Ishikawa (cell line): ENCODE measurements around the gene CDK5.

ENCODE experiments used
- CEBPB ChIP-seq: IDR thresholded peaks from 2 replicates; pipeline ENCODE4 v1.6.1; 2012
- CREB1 ChIP-seq: IDR thresholded peaks from 2 replicates; pipeline ENCODE4 v1.6.1; 2012; ENCODE audit warnings: low read depth
- EGR1 ChIP-seq: IDR thresholded peaks from 2 replicates; pipeline ENCODE4 v1.6.1; 2012
- EP300 ChIP-seq: IDR thresholded peaks from 2 replicates; pipeline ENCODE4 v1.6.1; 2012; ENCODE audit warnings: borderline replicate concordance
- FOXM1 ChIP-seq: IDR thresholded peaks from 2 replicates; pipeline ENCODE4 v1.6.1; 2012; ENCODE audit warnings: low read depth, borderline replicate concordance
- NFIC ChIP-seq: IDR thresholded peaks from 2 replicates; pipeline ENCODE4 v1.6.1; 2012
- RAD21 ChIP-seq: IDR thresholded peaks from 2 replicates; pipeline ENCODE4 v1.6.1; 2012; ENCODE audit warnings: low read depth
- TAF1 ChIP-seq: IDR thresholded peaks from 2 replicates; pipeline ENCODE4 v1.6.1; 2012; ENCODE audit warnings: low read depth, mild to moderate bottlenecking
- TCF12 ChIP-seq: IDR thresholded peaks from 2 replicates; pipeline ENCODE4 v1.6.1; 2012; ENCODE audit warnings: low read depth
- TEAD4 ChIP-seq: IDR thresholded peaks from 2 replicates; pipeline ENCODE4 v1.6.1; 2012
- YY1 ChIP-seq: IDR thresholded peaks from 2 replicates; pipeline ENCODE4 v1.6.1; 2012; ENCODE audit warnings: low read depth
- ZBTB7A ChIP-seq: IDR thresholded peaks from 2 replicates; pipeline ENCODE4 v1.6.1; 2012; ENCODE audit warnings: low read depth
- TF ChIP-seq, protein P1 (sequence below): IDR thresholded peaks from 2 replicates; pipeline ENCODE4 v1.6.1; 2012; ENCODE audit warnings: low read depth, mild to moderate bottlenecking
- TF ChIP-seq, protein P2 (sequence below): IDR thresholded peaks from 2 replicates; pipeline ENCODE4 v1.6.1; 2012
- TF ChIP-seq, protein P3 (sequence below): IDR thresholded peaks from 2 replicates; pipeline ENCODE4 v1.6.1; 2012

CDK5 gene

DNA sequence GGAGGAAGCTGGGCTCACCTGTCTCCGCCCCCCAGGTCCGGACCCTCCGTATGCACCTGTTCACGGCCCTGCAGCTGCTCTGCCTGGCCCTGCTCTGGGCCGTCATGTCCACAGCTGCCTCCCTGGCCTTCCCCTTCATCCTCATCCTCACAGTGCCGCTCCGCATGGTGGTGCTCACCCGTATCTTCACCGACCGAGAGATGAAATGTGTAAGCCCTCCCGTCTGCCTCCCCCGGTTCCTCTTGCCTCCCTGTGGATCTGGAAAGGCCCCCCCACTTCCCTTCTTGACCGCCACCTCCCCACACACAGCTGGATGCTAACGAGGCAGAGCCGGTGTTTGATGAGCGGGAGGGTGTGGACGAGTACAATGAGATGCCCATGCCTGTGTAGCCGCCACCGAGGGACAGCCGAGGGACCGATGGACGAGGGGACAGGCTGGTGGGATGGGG lies 18.3 kb upstream of the CDK5 start:
- TF ChIP-seq, protein P1, sequence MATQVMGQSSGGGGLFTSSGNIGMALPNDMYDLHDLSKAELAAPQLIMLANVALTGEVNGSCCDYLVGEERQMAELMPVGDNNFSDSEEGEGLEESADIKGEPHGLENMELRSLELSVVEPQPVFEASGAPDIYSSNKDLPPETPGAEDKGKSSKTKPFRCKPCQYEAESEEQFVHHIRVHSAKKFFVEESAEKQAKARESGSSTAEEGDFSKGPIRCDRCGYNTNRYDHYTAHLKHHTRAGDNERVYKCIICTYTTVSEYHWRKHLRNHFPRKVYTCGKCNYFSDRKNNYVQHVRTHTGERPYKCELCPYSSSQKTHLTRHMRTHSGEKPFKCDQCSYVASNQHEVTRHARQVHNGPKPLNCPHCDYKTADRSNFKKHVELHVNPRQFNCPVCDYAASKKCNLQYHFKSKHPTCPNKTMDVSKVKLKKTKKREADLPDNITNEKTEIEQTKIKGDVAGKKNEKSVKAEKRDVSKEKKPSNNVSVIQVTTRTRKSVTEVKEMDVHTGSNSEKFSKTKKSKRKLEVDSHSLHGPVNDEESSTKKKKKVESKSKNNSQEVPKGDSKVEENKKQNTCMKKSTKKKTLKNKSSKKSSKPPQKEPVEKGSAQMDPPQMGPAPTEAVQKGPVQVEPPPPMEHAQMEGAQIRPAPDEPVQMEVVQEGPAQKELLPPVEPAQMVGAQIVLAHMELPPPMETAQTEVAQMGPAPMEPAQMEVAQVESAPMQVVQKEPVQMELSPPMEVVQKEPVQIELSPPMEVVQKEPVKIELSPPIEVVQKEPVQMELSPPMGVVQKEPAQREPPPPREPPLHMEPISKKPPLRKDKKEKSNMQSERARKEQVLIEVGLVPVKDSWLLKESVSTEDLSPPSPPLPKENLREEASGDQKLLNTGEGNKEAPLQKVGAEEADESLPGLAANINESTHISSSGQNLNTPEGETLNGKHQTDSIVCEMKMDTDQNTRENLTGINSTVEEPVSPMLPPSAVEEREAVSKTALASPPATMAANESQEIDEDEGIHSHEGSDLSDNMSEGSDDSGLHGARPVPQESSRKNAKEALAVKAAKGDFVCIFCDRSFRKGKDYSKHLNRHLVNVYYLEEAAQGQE = no peak
- no peak for TF ChIP-seq TEAD4

DNA sequence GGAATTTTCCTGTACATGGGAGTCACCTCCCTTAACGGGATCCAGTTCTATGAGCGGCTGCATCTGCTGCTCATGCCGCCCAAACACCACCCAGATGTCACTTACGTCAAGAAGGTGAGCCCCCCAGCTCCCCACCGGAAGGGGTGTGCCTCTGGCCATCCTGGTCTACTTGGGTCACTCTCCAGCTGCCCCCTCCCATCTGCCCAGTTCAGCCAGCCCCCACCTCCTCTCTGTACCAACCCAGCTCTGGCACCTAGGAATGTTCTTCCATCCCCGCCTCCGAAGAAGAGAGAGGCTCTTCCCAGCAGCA lies 17.9 kb upstream of the CDK5 start:
- TF ChIP-seq NFIC = no peak
- no peak for TF ChIP-seq CREB1
- TF ChIP-seq TAF1 = no peak
- TF ChIP-seq ZBTB7A = no peak
- TF ChIP-seq EP300 = no peak
- TF ChIP-seq YY1 = no peak
- TF ChIP-seq, protein P1 = no peak
- TF ChIP-seq, protein P2, sequence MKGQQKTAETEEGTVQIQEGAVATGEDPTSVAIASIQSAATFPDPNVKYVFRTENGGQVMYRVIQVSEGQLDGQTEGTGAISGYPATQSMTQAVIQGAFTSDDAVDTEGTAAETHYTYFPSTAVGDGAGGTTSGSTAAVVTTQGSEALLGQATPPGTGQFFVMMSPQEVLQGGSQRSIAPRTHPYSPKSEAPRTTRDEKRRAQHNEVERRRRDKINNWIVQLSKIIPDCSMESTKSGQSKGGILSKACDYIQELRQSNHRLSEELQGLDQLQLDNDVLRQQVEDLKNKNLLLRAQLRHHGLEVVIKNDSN = no peak
- TF ChIP-seq TEAD4 = no peak
- TF ChIP-seq CEBPB = no peak
- TF ChIP-seq FOXM1 = no peak
- TF ChIP-seq RAD21 = no peak
- no peak for TF ChIP-seq TCF12
- TF ChIP-seq, protein P3, sequence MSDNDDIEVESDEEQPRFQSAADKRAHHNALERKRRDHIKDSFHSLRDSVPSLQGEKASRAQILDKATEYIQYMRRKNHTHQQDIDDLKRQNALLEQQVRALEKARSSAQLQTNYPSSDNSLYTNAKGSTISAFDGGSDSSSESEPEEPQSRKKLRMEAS = no peak
- TF ChIP-seq EGR1 = no peak

DNA sequence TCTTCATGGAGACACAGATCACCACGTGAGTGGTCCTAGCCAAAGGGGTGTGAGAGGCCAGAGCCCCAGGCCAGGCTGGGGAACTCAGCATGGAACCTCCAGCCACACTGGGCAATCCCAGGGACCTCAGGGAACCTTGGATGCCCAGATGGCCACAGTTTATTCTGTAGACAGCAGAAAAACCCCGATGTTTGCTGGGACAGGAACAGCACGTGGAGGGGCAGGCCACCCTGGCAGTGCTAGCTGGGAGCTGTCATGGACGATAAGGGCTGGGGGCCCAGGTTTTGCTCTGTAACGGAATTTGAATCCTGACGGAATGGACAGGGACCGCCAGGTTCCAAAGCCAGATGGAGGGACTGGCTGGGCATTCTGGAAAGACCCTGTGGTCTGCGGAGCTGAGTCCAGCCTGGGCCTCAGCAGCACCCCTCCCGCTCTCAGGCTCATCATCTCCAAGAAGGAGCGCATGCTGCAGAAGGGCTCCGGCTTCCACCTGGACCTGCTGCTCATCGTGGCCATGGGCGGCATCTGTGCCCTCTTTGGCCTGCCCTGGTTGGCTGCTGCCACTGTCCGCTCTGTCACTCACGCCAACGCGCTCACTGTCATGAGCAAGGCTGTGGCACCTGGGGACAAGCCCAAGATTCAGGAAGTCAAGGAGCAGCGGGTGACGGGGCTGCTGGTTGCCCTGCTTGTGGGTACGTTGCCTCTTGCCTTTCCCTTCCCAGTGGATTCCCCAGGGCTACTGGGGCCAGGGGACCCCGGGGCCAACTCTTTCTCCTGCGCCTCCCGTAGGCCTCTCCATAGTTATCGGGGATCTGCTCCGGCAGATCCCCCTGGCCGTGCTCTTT lies 17.3 kb upstream of the CDK5 start:
- TF ChIP-seq TEAD4 (no peak), EP300 (no peak), YY1 (no peak), RAD21 (no peak), TCF12 (no peak), CREB1 (no peak), FOXM1 (no peak), ZBTB7A (no peak), NFIC (no peak), EGR1 (no peak), TAF1 (no peak), CEBPB (no peak)
- TF ChIP-seq, protein P2 = no peak
- TF ChIP-seq, protein P1 = no peak
- TF ChIP-seq, protein P3 = no peak

DNA sequence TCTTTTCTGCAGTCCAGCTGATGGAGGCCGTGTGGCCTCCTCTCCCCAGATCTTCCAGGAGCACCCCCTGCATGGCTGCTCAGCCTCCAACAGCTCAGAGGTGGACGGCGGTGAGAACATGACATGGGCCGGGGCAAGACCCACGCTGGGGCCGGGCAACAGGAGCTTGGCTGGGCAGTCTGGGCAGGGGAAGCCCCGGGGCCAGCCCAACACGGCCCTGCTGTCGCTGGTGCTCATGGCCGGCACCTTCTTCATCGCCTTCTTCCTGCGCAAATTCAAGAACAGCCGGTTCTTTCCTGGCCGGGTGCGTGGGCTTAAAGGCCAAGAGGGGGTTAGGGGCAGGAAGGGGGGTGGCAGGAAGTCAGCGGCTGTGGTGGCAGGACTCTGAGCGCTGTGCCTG lies 16.3 kb upstream of the CDK5 start:
- TF ChIP-seq EP300 (no peak), ZBTB7A (no peak), YY1 (no peak), TAF1 (no peak), CREB1 (no peak), FOXM1 (no peak), RAD21 (no peak), EGR1 (no peak)
- TF ChIP-seq, protein P1 = no peak
- TF ChIP-seq, protein P3 = no peak
